ENCODE measurements around the gene CAV3. TPM values are rescaled to one million over a fixed set of nuclear protein-coding genes. Genes with fewer than 3 reads are reported as not detected.

CAV3 gene
- total and polyA plus RNA-seq, 9 of the 15 experiments (the other 6 are each of a cell fraction or from before 2014, with no cell fraction given) = not detected

- TF ChIP-seq FOSL1 (tag; conservative IDR thresholded peaks at IDR 0.05) (peak; percentile 83), CBX1 (IDR thresholded peaks at IDR 0.05; ENCODE audit: low read depth) (no peak), POLR2A (conservative IDR thresholded peaks at IDR 0.05) (no peak), ETS2 (tag; IDR thresholded peaks at IDR 0.05; ENCODE audit: borderline replicate concordance, poor library complexity, severe bottlenecking) (no peak), STAT5B (CRISPR knock-in tag; IDR thresholded peaks at IDR 0.05) (no peak), RBM25 (IDR thresholded peaks at IDR 0.05; ENCODE audit: low read depth, low read length, severe bottlenecking) (no peak), BHLHE40 (IDR thresholded peaks at IDR 0.05; ENCODE audit: low read length) (peak; percentile 74)
- TF ChIP-seq, protein P1, sequence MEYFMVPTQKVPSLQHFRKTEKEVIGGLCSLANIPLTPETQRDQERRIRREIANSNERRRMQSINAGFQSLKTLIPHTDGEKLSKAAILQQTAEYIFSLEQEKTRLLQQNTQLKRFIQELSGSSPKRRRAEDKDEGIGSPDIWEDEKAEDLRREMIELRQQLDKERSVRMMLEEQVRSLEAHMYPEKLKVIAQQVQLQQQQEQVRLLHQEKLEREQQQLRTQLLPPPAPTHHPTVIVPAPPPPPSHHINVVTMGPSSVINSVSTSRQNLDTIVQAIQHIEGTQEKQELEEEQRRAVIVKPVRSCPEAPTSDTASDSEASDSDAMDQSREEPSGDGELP (CRISPR knock-in tag; IDR thresholded peaks at IDR 0.05; ENCODE audit: borderline replicate concordance) = peak; percentile 48; the same call in 1 of the 2 replicates
- TF ChIP-seq, protein P2, sequence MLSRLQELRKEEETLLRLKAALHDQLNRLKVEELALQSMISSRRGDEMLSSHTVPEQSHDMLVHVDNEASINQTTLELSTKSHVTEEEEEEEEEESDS (CRISPR knock-in tag; IDR thresholded peaks at IDR 0.05) = no peak
- no peak overlapping the region for H3K27ac ChIP-seq (ENCODE audit: extremely low read depth, low read depth, low read length)
- peaks cover 22 to 62% of the 10 kb centered on the region in 2 experiments; a peak in 4 of 5 replicates for H3K27me3 ChIP-seq (ENCODE audit: control insufficient read depth in 2 of 2, insufficient read depth in 2 of 2, low read length in 2 of 2)
- no peak for FAIRE-seq
- H3K4me2 ChIP-seq (ENCODE audit: insufficient read depth, low read length) = no peak overlapping the region
- H2AFZ ChIP-seq (ENCODE audit: low read depth, low read length) = no peak overlapping the region
- no peak overlapping the region for H3K4me3 ChIP-seq
- H3K9ac ChIP-seq (ENCODE audit: insufficient read depth in 1 of 2, low read depth in 2 of 2, low read length in 2 of 2) = peak overlapping the region in 1 of 2 experiments; percentile 29; a peak in 1 of 4 replicates
- 2% methylated on average over 22 of the region's 24 CpGs for WGBS (ENCODE audit: insufficient coverage, low coverage, missing lambda C conversion rate)
- no peak for ATAC-seq
- ChIA-PET CTCF (ENCODE audit: low intra/inter-chr PET ratio) (no interaction called here), POLR2A (no interaction called here)
- intact Hi-C loops (cut with micrococcal nuclease) = no loop called here
- in situ Hi-C loops (cut with MboI) = no loop called here
- no TSS peak for BruUV-seq (replicated peaks)
- no peaks in the 10 kb centered on the region for H3K79me2 ChIP-seq (ENCODE audit: control insufficient read depth, insufficient read depth, low read length)
- H3K4me1 ChIP-seq (replicated peaks in 1 of 2; ENCODE audit: control insufficient read depth in 2 of 2, insufficient read depth in 2 of 2, low read length in 2 of 2) = no peaks in the 10 kb centered on the region
- peaks cover 5% of the 10 kb centered on the region; the same call in 1 of the 2 replicates for H4K20me1 ChIP-seq (replicated peaks; ENCODE audit: control insufficient read depth, insufficient read depth, low read length)
- H3K36me3 ChIP-seq (ENCODE audit: control insufficient read depth, insufficient read depth, low read length) = no peaks in the 10 kb centered on the region
- no peaks in the 10 kb centered on the region for H3K9me3 ChIP-seq (replicated peaks; ENCODE audit: control insufficient read depth, insufficient read depth, low read depth, low read length)
- no peak for DNase-seq (ENCODE audit: extremely low read depth in 1 of 4, low spot score in 3 of 4)
- no peaks in the 10 kb centered on the region for H3K9me1 ChIP-seq (ENCODE audit: control insufficient read depth, insufficient read depth, low read length)
Measured at GRCh38 chr3:8757551-8758518, 24.2 kb downstream of the CAV3 start.
